Lung (tissue), 12 donors: ENCODE results near the gene ECSCR. TPM values are rescaled to one million over a fixed set of nuclear protein-coding genes. Genes with fewer than 3 reads are reported as not detected.
A peak's percentile ranks its signal among the peaks of the same experiment; 100 is the strongest.

Experiments used
- ATAC-seq: fragments of 200-7000 bp; cut with Tn5 transposase; one replicate; pipeline ENCODE4 v1.9.1; 2020; ENCODE audit warnings: moderate number of reproducible peaks; ENCODE audit not compliant: insufficient read depth, low FRiP score
- DNase-seq, 3 donors: peaks; one replicate each; pipeline ENCODE4 v3.0.0-alpha.2; 2013 to 2017
- H3K27ac ChIP-seq, 2 donors: one replicate each; pipeline ENCODE4 v1.5.1; 2013; ENCODE audit warnings: mild to moderate bottlenecking in 2 of 2, moderate library complexity in 2 of 2, control low read depth in 1 of 2, inconsistent platforms in 1 of 2, low read depth in 1 of 2, low read length in 1 of 2
- H3K27me3 ChIP-seq, 3 donors: one replicate each; pipeline ENCODE4 v1.5.1; 2013; ENCODE audit warnings: low read length in 2 of 3; ENCODE audit not compliant: control insufficient read depth in 3 of 3, insufficient read depth in 3 of 3
- H3K36me3 ChIP-seq, 4 donors: one replicate each; pipeline ENCODE4 v1.5.1; 2013; ENCODE audit warnings: low read length in 4 of 4, mild to moderate bottlenecking in 1 of 4, moderate library complexity in 1 of 4; ENCODE audit not compliant: control insufficient read depth in 4 of 4, insufficient read depth in 4 of 4
- H3K4me1 ChIP-seq, 5 donors: one replicate each; pipeline ENCODE4 v1.5.1; 2013; ENCODE audit warnings: low read length in 5 of 5, mild to moderate bottlenecking in 2 of 5, moderate library complexity in 1 of 5; ENCODE audit not compliant: control insufficient read depth in 5 of 5, insufficient read depth in 5 of 5
- H3K4me3 ChIP-seq: one replicate; pipeline ENCODE4 v1.5.1; 2013; ENCODE audit warnings: mild to moderate bottlenecking, control low read depth, moderate library complexity
- H3K9ac ChIP-seq, 2 donors: one replicate each; pipeline ENCODE4 v1.5.1; 2013; ENCODE audit warnings: low read length in 2 of 2, control low read depth in 1 of 2; ENCODE audit not compliant: insufficient read depth in 1 of 2
- H3K9me3 ChIP-seq, 4 donors: one replicate each; pipeline ENCODE4 v1.5.1; 2013; ENCODE audit warnings: low read length in 3 of 4, mild to moderate bottlenecking in 1 of 4, moderate library complexity in 1 of 4; ENCODE audit not compliant: control insufficient read depth in 4 of 4, insufficient read depth in 3 of 4
- WGBS, 2 donors: extraction: QIAGEN DNeasy Blood & Tissue Kit; methylation state at CpG; one replicate each; pipeline ENCODE4 v1.1.7; 2013; 5-methylcytosine and 5-hydroxymethylcytosine counted together
- polyA plus RNA-seq, 2 donors: library from polyadenylated mRNA; stranded (reverse); fragments of 200-250 nt; gene quantifications; one replicate each; pipeline ENCODE4 v1.2.1, GENCODE V29; 2013
- total RNA-seq, 2 donors: library from RNA; depleted of rRNA in 1 of 2; stranded (reverse); fragments of >200 nt in 1 of 2; gene quantifications; one replicate each; pipeline ENCODE4 v1.2.1, GENCODE V29; 2014 to 2021
- TF ChIP-seq, protein P1 (sequence below): IDR thresholded peaks from 2 replicates; pipeline ENCODE4 v1.5.1; 2012; ENCODE audit warnings: mild to moderate bottlenecking; ENCODE audit errors: control extremely low read depth, extremely low read depth
- donor health status: control.
- donor health status: control.
- donor health status: Bipolar disorder and iron deficiency.
- donor health status: healthy.
- donor health status: DM: yes; HTN: yes; CAD: no.

Gene ECSCR
- total and polyA plus RNA-seq, 4 donors, result 24.6 to 55.7 (median 46.5) TPM

DNA sequence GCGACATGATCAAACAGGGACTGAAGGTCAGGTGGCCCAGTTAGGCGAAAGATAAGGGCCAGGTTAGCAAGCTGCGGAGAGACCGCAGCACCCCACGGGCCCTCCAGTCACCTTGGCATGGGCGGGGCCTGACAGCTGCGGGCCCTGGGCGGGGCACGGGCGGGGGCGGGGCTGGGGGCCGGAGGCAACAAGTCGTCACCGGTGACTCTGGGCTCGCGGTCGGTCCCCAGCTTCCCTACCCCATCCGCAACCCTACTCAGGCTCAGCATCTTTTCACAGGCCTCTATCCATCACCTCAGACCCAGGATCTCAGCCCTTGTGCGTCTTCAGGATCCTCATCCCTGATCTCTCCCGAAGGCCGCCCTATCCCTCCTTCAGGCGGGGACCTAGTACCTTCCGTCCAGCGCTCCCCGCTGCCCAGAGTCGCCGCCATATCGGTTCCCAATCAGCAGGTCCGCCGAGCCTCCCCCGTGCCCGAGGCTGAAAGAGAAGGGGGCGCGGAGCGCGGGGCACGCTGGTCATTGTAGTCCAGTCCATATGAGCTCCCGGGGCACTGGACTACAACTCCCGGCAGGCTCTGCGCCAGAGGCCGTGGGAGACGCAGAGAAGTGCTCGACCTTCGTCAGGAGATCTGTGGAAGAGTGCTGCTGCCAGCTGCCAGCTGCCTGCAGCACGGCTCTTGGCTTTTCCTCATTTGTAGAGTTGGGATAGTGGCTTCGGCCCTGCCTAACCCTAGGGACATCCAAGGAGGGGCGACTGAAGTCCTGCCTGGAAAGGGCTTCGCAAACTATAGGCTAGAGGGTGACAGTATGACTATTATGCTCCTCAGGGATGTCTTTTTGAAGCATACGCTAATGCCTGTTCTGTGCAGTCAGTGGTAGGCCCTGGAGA lies 23.3 kb downstream of the ECSCR start, which contains the start of gene DNAJC18:
Gene DNAJC18, minus strand, starts transcription at position 513 of the 891 bp plus-strand sequence. Its CDS starts 80 bp downstream, at position 433.
- peak within 1 kb of the TSS; percentile 57 for H3K4me3 ChIP-seq
- TF ChIP-seq, protein P1, sequence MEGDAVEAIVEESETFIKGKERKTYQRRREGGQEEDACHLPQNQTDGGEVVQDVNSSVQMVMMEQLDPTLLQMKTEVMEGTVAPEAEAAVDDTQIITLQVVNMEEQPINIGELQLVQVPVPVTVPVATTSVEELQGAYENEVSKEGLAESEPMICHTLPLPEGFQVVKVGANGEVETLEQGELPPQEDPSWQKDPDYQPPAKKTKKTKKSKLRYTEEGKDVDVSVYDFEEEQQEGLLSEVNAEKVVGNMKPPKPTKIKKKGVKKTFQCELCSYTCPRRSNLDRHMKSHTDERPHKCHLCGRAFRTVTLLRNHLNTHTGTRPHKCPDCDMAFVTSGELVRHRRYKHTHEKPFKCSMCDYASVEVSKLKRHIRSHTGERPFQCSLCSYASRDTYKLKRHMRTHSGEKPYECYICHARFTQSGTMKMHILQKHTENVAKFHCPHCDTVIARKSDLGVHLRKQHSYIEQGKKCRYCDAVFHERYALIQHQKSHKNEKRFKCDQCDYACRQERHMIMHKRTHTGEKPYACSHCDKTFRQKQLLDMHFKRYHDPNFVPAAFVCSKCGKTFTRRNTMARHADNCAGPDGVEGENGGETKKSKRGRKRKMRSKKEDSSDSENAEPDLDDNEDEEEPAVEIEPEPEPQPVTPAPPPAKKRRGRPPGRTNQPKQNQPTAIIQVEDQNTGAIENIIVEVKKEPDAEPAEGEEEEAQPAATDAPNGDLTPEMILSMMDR, result no peak
- WGBS, 2 donors, result 4 to 6% methylated on average over 44 to 49 of the region's 49 CpGs
- ATAC-seq, result peak; percentile 96
- H3K27me3 ChIP-seq, result no peaks in the 10 kb centered on the region
- peaks cover 0 to 6% (median 2%) of the 10 kb centered on the region in 4 donors for H3K36me3 ChIP-seq
- peak; percentile 95 to 97 (median 95) for DNase-seq
- H3K27ac ChIP-seq, result peak within 1 kb of the TSS; percentile 91
- H3K9ac ChIP-seq, result peak within 1 kb of the TSS; percentile 89 to 97
- peaks cover 0 to 13% (median 0%) of the 10 kb centered on the region in 5 donors for H3K4me1 ChIP-seq
- H3K9me3 ChIP-seq, result no peaks in the 10 kb centered on the region

DNA sequence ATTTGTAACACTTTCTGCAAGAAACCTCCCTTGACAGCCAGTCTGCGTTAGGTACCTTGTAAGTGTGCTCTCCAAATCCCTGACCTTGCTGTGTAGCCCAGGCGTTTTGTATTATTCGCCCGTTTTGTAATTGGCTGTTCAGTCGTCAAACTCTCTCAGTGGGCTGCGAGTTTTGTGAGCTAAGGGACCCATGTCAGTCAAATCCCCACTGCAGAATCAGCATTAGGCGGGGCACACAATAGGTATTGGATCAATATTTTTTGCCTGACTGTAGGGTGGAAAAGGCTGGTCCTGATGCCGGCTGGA lies 23.9 kb downstream of the ECSCR start:
- peak in 1 of 3 donors; percentile 21 for DNase-seq
- Histone ChIP-seq H3K9me3 (no peaks in the 10 kb centered on the region), H3K36me3 (peaks cover 0 to 6% (median 3%) of the 10 kb centered on the region in 4 donors), H3K27me3 (no peaks in the 10 kb centered on the region), H3K4me3 (no peak overlapping the region), H3K9ac (peak overlapping the region in 1 of 2 donors; percentile 77), H3K4me1 (peaks cover 0 to 13% (median 0%) of the 10 kb centered on the region in 5 donors), H3K27ac (no peak overlapping the region)
- WGBS, 2 donors, result 37 to 40% methylated on average over 8 of the region's 8 CpGs
- no peak for ATAC-seq
- TF ChIP-seq, protein P1, result no peak

DNA sequence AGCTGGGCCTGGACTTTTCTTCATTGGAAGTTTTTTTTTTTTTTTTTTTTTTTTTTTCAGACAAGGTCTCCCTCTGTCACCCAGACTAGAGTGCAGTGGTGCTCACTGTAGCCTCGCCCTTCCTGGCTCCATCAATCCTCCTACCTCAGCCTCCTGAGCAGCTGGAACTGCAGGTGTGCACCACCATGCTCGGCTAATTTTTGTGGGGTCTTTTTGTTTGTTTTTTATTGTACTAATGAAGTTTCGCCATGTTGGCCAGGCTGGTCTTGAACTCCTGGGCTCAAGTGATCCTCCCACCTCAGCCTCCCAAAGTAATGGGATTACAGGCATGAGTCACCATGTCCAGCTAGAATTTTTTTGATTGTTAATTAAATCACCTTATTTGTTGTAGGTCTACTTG lies 26.9 kb downstream of the ECSCR start:
- Histone ChIP-seq H3K4me3 (no peak overlapping the region), H3K36me3 (peaks cover 2 to 10% (median 4%) of the 10 kb centered on the region in 4 donors), H3K27me3 (no peaks in the 10 kb centered on the region), H3K9me3 (no peaks in the 10 kb centered on the region), H3K4me1 (peaks cover 0 to 13% (median 0%) of the 10 kb centered on the region in 5 donors), H3K9ac (no peak overlapping the region), H3K27ac (no peak overlapping the region)
- DNase-seq, result no peak
- TF ChIP-seq, protein P1, result no peak
- no peak for ATAC-seq
- 97 to 100% methylated on average over 3 of the region's 3 CpGs for WGBS, 2 donors
